HG02571 (cell line): Measurements from ENCODE around the gene SRSF10.
"Not testable (repeated sequence)": the region's sequence is repeated elsewhere in the genome, so short reads cannot be mapped to it uniquely, and the experiment has no call there.

ENCODE experiments used
- ATAC-seq: cut with Tn5 transposase; IDR thresholded peaks from one replicate; pipeline ENCODE4 v1.9.1; 2021; ENCODE audit warnings: mild to moderate bottlenecking, moderate library complexity; ENCODE audit not compliant: unreplicated experiment

Gene SRSF10

DNA sequence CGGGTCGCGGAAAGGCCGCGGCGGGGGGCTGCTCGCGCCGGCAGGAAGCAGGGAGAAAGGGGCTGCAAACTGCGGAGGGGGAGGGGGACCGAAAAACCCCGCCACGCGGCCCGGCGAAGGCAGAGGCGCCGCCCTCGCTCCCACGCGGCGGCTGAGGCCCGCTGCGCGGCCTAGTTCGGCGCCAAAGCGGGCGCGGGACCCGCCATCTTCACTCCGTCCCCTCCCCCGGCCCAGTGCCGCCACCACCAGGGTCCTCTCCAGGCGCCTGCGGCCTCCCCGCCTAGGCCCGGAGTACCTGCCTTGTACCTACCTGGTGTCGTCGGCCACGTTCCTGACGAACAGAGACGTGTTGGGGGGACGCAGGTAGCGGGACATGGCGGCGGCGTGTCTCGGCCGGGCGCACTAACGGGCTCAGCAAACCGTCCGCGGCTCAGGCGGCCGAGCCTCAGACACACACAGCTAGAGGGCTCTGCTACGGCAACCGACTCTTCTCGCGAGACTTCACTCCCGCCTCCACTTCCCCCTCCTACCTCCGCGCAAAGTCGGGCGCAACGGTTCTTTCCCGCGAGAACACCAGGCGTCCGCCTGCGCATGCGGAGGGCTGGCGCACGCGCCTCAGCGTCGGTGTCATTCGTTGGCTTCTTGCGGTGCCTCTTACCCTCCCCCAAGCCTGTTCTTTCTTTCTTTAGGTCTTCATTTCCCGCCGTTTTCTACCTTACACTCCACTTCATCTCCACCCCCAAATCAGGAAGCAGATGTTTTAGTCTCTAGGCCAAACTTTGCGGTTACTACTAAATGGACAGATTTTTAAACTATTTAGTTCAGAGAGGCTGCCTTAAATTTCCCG is at the start of gene SRSF10:
TSS of gene SRSF10 (minus strand) at position 447 of the 847 bp plus-strand sequence. CDS start at position 375, 72 bp downstream.
- ATAC-seq = peak; percentile 88

DNA sequence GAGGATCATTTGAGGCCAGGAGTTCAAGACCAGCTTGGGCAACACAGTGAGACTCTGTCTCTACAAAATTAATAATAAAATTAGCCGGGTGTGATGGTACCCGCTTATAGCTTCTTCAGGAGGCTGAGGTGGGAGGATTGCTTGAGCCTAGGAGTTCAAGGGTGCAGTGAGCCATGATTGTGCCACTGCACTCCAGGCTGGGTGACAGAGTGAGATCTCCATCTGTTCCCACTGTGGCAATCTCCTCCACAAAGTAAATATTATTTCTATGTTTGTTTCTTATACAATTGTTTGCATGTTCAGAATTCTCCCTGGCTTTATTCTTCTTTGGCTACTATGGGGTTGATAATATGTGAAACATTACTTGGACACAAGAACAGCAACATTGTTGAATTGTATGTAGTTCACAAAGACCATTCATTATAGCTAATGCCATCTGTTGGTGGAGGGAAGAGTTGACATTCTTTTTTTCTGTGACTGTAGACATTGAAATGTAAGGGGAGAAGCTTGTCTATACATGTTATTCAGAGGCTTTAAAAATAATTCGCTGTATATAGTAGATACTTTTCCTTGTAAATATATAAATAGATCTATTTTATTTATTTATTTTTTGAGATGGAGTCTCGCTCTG is 47.8 kb upstream of the SRSF10 start:
- no peak for ATAC-seq

DNA sequence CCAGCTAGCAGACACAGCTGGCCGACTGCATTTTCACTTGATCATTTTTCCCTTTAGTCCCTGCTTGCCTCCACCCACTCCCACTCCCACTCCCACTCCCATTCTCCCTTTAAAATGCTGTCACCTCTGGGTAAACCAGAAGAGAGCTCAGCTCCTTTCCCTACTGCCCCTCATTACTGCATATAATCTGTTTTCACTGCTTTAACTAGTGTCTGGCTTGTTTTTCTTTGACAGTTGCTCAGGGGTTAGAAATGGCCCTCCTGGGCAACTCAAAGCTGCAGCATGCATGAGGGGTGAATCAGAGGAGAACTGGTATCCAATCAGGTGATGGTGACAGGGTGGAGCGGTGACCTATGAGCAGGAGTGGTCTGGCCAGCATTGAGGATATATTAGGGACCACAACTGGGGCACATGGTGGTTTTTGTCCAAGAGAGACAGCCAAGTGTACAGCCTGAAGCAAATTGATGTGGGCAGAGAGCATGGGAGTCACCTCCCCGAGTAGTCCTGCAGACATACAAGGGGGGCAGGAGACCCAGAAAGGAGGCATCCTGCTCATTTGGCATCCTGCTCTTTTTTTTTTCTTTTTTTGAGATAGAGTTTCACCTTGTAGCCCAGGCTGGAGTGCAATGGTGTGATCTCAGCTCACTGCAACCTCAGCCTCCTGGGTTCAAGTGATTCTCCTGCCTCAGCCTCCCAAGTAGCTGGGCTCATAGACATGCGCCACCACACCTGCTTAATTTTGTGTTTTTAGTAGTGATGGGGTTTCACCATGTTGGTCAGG is 42.6 kb upstream of the SRSF10 start:
- no peak for ATAC-seq

DNA sequence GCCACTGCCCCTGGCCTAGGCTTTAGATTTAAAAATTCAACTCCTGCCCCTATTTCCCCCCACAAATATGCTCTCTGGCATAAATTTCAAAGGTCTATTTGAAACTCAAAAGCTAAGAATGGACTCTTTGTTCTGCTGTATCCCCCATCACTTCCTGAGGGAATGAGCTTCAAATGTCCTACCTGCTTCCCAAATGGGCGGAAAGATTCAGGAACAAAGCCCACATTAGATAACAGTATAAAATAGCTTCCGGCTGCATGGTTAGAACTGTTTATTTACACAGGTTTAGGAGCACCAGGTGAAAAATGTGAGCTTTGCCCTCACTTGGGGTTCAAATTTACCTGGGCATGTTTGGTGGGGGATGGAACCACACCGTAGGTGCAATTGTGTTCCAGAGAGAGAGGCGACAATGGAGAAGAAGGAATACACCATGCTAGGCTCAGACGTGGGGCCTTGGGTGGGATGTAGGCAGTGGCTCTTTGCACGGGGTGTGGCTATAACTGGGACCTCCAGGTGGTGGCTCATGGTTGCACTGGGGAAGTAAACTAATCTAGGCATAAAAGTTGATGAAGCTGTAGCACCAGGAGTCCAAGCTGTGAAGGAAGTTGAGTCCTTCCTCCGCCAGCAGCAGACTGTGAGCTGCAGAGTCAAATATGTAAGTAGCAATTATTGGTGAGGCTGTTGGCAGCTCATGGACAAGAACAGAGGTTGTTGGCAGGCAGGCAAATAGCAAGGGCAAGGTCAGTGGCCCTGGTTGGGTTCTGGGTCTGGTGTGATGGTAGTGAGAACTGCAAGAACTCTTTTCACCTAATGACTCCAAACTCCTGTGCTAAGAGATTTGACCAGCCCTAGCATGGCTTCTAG is 41.5 kb upstream of the SRSF10 start:
- ATAC-seq = no peak

DNA sequence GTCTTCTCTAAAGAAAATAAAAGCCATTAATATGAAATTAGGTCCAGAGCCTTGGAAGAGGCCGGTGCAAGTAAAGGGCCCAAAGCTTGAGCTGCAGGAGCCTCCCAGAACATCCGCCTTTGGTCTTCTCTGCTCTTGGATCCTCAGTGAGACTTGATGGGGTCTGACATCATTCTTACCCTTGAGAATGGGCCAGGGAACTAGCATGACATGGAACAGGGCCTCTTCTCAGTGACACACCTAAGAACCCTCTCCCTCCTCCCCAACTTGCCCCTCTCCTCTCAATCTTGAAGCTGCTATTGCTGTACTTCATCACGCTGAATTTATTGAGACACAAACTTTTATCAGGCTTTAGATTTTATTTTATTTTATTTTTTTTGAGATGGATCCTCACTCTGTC is 40.3 kb upstream of the SRSF10 start:
- ATAC-seq = no peak

DNA sequence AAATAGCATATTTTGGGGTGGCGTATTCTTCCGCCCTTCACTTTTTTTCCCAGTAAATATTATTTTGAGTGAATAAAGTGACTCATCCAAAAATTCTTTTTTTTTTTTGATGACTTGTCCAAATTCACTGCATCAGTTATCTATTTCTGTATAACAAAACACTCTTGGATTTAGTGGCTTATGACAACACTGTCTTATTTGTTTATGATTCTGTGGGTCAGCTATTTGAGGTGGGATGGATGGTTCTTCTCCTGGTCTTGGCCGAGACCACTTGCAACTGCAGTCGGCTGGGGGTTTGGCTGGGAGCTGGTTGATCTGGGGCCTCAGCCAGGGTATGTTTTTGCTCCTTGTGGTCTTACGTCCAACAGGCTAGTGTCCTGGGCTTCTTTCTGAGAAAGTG is 39.9 kb upstream of the SRSF10 start:
- no peak for ATAC-seq

DNA sequence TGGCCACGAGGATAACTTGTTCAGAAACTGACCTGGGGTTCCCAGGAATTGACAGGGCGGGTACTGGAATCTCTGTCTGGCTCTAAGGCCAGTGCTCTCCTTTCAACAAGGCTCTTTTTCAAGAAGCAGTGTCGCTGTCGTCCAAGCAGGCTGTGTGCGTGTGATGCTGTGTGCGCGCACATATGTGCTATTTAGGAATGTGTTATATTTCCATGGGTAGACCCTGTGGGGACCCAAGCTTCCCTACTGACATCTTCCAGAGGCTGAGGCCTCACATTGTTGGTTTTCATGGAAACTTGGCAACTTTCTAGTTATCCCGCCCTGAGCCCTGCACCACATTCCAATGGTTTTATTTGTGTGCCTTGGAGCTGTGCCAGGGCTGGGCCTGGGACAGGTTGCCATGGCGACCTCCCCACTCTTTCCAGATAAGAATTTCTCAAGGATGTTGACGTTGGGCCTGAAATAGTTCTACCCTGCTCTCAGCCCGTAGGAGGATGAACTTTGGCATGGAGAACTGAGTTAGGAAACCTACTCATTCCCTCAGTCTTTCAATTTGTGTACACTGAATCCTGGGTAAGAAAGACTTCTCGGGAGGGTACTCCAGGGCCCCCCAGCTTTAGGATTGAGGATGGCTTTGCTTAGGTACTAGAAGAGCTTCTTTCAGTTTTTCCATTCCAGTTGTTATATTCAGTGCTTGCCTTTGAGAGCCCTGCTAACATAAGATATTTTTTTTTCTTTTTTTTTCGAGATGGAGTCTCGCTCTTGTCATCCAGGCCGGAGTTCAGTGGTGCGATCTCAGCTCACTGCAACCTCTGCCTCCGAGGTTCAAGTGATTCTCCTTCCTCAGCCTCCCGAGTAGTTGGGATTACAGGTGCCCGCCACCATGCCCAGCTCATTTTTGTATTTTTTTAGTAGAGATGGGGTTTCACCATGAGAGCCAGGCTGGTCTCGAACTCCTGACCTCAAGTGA is 38.8 kb upstream of the SRSF10 start:
- no peak for ATAC-seq

DNA sequence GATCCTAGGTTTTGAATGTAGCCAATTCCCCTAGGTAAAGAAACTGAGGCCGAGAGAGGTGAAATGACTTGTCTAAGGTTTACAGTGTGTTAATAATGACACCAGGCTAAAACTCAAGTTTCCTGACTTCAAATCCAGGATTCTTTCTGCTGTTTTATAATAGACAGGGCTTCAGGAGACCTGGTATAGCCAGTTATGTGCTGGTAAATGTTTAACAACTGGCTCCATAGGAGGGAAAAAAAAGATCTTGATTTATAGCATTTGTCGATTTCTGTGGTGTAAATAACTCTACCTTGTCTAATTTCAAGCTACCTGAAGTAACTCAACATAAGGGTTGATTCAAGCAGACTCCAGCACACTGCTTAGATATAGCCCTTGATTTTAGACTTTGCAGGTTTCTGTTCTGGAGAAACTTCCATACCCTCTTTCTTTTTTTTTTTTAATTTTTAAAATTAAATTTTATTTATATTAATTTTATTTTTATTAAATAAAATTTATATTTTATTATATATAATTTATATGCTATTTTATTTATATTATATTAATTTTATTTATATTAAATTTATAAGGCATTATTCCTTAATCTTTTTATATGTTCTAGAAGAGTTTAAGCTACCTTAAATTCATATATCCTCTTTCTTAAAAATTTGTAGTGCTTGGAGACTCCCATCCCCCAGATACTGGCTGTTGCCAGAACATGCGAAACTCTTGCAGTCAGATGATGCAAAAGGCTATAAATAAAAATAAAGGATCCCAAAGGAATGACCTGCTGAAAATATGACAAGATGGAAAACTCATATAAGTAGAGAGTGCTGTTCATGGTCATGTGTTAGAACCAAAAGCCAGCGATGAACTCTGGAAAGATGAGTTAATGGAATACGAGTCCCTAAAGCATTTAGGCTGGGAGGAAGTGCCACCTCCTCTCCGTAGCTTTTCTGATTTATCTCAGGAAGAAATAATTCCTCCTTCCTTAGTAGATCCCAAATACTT is 35.4 kb upstream of the SRSF10 start:
- no peak for ATAC-seq

DNA sequence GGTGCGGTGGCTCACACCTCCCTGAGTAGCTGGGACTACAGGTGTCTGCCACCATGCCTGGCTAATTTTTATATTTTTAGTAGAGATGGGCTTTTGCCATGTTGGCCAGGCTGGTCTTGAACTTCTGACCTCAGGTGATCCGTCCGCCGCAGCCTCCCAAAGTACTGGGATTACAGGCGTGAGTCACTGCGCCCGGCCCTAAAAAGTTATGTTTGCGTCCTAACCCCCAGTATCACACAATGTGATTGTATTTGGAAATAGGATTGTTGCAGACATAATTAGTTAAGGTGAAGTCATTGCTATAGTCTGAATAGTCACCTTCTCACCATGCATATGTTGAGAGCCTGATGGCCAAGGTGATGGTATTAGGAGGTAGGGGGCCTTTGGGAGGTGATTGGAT is 32.8 kb upstream of the SRSF10 start:
- not testable (repeated sequence) for ATAC-seq

DNA sequence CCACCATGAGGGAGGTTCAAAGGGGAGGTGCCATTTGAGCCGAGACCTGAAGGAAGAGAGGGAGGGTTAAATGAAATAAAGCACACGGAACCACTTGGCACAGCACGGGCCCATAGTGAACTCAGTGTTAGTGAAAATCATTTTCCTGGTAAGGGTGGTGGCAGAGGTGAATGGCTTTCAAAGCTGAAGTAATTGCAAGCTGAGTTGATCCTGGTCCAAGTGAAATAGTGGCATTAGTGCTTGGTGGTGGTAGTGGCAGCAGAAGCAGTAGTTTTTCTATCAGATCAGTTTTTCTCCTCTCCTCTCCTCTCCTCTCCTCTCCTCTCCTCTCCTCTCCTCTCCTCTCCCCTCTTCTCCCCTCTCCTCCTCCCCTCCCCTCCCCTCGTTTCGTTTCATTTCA is 30.5 kb upstream of the SRSF10 start:
- ATAC-seq = no peak

DNA sequence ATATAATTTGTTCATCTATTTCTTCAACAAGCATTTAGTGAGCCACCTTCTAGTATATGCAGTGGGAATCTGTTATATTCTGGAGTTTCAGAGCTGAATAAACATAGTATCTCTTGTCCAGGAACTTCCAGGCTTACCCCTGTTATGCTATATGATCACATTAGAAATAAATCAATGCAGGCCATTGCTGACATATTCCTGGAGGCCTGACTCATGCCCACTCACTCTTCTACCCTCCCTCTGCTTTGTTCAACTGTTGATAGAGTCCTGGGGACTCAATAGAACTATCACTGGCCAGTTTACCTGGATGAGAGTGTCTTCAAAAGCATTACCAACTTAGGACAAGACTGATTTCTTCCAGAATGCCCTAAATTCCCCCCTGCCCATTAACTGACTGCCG is 29.3 kb upstream of the SRSF10 start:
- no peak for ATAC-seq

DNA sequence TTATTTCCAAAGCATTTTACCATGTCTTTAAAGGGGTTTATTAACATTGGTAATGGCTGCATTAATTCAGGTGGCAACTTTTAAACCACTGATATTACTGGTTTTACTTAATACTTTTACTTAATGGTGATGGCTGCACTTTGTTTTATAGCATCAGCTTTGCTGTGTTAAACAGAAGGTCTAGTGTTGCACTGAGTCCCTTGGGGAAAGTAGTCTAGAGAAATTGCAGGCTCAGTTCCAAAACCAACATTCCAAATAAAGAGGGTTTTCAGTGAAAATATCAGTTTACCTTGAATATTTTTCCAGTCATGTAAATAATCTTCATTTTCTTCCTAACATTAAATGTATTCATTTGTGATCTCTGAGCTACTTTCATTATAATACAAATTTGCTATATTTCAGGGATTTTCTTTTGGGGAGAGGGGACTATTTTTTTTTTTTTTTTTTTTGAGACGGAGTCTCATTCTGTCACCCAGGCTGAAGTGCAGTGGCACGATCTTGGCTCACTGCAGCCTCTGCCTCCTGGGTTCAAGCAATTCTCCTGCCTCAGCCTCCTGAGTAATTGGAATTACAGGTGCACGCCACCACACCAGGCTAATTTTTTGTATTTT is 28.6 kb upstream of the SRSF10 start:
- ATAC-seq = not testable (repeated sequence)

DNA sequence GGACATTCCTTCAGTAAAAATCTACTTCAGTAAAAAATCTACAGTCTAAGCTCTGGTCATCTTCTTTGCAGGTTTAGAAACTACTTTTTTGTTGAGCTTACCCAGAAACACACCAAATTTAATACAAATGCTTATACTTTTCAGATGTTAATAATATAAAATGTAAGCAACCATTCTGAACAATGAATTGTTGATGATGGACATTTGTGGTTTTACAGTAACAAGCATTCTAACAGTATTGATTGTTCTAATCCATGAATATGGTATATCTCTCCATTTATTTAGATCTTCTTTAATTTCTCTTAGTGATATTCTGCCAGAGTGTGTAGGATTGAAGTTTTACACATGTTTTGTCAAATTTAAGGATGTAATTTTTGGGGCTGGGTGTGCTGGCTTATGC is 27.0 kb upstream of the SRSF10 start:
- ATAC-seq = no peak

DNA sequence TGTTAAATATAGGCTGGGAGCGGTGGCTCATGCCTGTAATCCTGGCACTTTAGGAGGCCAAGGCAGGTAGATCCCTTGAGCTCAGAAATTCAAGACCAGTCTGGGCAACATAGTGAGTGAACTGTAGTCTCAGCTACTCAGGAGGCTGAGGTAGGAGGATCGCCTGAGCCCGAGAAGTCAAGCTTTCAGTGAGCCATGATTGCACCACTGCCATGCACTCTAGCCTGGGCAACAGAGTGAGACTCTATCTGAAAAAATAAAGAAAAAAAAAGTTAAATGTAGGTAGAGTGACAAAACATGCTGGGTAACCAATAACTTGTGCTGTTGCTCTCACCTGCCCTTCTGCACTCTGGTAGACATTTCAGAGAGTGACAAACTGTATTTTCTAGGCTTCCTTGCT is 25.0 kb upstream of the SRSF10 start:
- no peak for ATAC-seq

DNA sequence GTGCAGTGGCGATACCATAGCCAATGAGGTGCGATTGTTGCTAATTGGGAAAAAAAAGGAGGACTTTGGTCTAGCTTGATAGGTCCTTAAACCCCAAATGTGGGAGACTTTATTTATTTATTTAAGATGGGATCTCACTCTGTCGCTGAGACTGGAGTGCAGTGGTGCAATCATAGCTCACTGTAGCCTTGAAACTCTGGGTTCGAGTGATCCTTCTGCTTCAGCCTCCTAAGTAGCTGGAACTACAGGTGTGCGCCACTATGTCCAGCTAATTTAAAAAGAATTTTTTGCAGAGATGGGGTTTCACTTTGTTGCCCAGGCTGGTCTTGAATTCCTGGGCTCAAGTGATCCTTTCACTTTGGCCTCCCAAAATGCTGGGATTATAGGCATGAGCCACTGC is 24.0 kb upstream of the SRSF10 start:
- no peak for ATAC-seq

DNA sequence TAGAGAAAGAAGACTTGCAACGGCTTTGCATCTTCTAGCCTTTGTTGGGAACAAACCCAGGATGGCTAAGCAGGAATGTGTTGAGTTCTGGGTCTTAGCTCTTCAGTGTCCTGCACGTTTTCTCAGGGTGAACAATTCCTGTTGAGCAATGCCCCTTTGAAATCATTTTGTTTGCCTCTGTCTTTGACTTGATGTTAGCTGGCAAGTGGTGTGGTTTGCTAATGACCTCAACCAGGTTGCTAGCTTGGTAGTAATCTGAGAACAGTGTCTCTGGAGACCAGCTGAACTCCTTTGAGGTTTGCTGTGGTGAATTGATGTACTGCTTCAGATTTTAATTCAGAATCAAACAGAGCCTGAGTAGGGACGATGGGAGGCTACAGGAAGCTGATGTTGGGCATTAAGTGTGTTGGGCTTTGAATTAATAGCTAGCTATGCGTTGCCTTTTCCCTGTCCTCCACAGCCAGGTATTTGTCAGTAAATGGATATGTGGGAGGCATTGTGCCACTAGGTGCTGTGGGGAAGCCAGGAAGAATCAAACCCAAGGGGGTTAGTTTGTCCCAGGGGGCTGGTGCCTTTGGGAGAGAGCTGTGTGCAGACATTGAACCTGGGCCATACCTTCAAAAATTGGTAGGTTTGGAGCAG is 23.3 kb upstream of the SRSF10 start:
- no peak for ATAC-seq

DNA sequence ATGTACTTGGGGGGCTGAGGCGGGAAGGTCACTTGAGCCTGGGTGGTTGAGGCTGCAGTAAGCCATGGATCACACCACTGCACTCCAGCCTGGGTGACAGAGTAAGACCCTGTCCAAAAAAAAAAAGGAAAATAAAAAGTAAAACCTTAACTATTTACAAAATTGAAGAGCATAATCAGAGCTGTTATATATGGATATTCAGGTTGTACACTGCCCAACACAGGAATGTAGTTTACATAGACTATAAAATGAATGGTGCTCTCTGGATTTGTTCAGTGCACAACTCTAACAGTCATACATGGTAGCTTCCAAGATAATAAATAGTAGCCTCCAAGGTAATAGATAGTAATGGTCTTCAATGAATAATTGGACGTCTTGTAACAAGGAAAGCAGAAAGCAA is 22.6 kb upstream of the SRSF10 start:
- ATAC-seq = no peak
